Cardiac septum (tissue), 1 donor: ENCODE results near the gene HECTD3. TPM values are rescaled to one million over a fixed set of nuclear protein-coding genes. Genes with fewer than 3 reads are reported as not detected.

Source experiments
- DNase-seq: peaks from one replicate; pipeline ENCODE4 v3.0.0-alpha.2; 2020; ENCODE audit warnings: low spot score
- intact Hi-C: fragments of 100-400 bp; cut with DNase I; formaldehyde crosslinking; loops from one replicate; pipeline ENCODE4 v1.14.0; 2022
- long read RNA-seq: library from polyadenylated mRNA; unstranded; transcript quantifications from one replicate; pipeline ENCODE4 v2.0.0, GENCODE V29; 2021
- total RNA-seq: library from RNA; stranded (reverse); fragmentation: NEBNext Ultra II Directional; extraction: Animal tissue kit (Norgen Biotek cat#: 25700); gene quantifications from one replicate; pipeline ENCODE4 v1.2.1, GENCODE V29; 2021
- donor health status: DM: no; HTN: no; CAD: no.

The HECTD3 gene
- total RNA-seq = 18.4 TPM
- long read RNA-seq, transcript HECTD3-202 (21 exons, 3,610 nt) = major isoform, 12 of 24 reads
- long read RNA-seq, partial matches to known transcripts = 8 of 24 reads
- long read RNA-seq, other reads (novel, unspliced or antisense) = 4 of 24 reads

DNA sequence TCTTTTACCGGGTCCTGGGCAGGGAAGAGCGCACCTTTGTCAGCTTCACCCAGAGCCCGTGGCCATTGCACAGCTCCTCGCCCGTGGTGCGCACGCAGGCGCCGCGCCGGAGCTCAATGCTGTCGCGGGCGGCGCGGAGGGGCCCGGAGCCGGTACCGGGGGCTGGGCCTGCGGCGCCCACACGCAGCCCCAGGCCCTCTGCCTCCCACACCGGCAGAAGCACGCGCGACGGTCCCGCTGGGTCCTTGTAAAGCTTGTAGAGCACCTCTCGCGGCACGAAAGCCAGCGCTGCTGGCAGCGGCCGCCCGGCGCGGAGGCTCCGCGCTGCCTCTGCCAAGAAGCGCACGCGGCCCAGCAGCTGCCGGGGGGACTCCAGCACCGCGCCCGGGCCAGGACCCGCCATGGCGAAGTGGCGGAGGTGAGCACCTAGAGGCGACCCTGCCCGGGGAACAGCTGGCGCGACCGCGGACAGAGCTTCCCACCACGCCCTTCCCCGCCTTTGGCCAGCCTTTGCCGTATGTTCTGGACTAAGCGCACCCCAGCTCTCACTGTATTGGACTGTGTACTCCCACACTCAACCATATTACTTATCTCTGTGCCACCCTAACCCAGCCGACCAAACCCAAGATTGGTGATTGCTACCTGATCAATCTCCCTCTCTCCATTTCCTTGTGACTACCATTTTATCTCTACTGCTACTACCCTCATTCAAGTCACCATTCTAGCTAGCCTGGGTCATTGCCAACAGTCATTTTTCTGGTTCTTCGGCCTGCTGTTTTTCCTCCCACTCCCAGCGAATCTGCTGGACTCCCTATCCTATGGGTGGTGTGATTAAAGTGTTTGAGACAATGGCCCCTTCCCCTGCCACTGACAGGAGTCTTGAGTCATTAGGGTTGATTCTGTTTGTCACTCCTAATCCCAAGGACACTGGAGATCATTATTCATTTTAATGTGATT lies at the start of gene HECTD3:
TSS of gene HECTD3 (minus strand) at position 470 of the 957 bp plus-strand sequence. CDS start at position 403, 67 bp downstream.
- intact Hi-C loops = loop anchor here (1.0 to 10.0 kb wide), 5 partner anchors 25 to 544 kb away; partner anchors contain the start of genes AKR1A1, EIF2B3, PLK3 and RNU5D-1
- DNase-seq = peak; percentile 95

DNA sequence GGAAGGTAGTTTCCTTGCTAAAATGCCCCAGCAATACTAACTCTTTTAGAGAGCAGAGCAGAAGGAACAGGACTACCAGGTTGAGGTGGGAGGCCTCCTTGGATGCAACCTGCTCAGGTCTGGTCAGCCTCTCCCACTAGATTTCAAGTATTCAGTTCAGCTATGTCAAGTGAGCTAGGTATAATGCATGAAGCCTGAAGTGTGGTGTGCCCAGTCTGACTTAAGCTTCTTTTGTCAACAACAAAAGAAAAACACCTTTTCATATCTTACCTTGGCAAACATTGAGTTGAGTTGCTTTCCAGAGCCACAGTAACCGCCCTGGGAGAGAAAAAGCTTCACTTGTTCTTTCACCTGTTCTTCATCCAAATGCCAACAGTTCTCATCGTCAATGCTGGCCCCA lies 48.7 kb upstream of the HECTD3 start:
- intact Hi-C loops = no loop called here
- no peak for DNase-seq

DNA sequence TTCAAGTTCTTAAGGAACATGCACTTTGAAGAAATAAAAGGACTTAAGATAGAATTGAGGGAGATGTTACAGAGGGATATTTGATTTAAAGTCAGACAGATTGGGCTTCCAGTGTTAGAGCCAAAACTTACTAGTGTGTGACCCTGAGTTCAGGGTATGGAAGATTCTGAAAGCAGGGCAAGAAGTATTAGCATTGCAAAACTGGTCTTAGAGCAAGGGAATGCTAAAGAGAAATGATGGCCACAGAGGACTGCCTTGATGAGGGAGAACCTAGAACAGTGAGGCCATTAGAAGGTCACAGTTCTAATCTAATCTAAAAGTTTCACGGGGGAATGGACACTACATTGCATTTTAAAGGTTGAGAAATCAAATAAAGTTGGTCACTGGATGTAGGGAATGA lies 46.4 kb upstream of the HECTD3 start:
- no peak for DNase-seq
- intact Hi-C loops = no loop called here

DNA sequence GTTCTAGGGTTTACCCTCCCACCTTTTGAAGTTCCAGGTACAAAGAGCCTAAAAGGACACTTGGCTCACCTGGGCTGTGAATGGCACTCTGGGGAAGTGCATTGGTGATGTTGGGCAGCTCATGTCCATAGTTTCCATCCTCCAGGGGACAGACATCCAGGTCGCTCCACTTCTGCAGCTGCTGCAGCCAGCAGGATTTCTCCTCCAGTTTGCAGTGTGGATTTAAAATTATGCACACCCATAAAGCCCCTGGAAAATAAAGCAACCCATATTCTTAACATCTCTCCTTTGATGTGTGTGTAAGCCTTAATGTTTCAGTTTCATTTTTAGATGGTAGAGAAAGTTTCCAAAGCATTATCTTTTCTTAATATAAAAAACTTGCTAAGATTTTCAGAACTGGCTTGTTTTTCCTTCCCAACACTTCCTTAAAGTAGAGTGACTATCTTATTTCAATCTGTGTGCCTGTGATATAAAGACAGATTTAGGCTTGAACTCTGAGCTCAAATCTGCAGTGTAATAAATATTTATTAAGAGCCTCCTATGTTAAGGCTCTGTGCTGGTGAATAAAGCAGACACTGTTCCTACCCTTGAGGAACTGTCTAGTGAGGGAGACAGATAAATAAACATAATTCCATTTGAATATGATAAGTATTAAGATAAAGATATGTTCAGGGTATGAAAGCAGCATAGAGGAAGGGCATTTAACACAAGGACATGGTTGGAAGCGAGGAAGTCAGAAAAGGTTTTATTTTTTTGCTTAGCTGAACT lies 40.1 kb upstream of the HECTD3 start:
- DNase-seq = no peak
- intact Hi-C loops = no loop called here

DNA sequence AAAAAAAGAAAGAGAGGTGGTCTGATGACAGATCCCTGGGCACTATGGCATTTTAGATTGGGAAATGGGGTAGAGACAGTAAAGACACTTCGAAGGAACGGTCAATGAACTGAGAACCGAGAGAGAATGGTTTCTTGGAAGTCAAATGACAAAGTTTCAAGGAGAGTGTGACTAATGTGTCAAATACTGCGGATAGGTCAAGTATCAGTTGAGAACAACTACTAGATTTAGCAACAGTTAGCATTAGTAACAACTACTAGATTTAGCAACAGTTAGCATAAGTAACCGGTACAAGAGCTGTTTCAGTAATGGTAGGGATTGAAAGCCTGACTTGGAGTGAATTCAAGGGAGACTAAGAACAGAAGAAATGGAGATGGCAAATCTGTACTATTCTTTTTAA lies 35.9 kb upstream of the HECTD3 start:
- DNase-seq = no peak
- intact Hi-C loops = no loop called here

DNA sequence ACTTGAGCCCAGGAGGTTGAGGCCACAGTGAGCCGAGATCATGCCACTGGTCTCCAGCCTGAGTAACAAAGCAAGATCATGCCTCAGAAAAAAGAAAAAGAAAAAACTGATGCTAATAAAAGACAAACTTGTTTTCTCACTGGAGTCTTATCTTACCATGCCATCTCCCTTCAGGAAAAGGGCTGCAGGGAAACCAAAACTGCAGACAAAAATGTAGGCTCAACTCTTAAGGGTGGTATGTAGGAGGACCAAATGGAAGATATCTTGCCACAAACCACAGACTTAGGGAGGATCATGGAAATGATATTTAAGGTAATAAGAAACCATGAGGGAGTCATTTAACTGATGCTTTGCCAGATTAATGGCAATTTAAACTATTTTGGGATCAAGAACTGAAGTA lies 33.8 kb upstream of the HECTD3 start:
- intact Hi-C loops = no loop called here

DNA sequence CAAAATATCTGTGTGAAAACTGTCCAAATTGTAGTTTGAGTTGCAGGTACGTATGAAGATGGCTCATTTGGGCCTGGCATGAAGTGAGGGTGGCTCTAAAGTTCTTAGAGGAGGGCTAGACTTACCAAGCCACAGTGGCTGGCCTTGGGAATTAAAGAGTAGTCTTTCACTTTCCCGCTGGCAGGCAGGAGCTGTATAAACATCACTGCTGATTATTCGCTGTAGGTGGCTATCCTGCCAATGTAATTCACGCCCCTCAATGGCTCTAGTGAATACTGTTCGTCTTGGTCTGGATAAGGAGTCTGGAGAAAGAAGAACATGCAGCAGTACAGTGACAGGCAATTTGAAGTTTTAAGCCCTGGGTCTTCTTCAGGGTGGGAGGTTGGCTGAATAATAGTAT lies 32.0 kb upstream of the HECTD3 start:
- DNase-seq = no peak
- intact Hi-C loops = no loop called here

More for the DNA sequence above, 33.8 kb upstream of the HECTD3 start:
- no peak for DNase-seq

DNA sequence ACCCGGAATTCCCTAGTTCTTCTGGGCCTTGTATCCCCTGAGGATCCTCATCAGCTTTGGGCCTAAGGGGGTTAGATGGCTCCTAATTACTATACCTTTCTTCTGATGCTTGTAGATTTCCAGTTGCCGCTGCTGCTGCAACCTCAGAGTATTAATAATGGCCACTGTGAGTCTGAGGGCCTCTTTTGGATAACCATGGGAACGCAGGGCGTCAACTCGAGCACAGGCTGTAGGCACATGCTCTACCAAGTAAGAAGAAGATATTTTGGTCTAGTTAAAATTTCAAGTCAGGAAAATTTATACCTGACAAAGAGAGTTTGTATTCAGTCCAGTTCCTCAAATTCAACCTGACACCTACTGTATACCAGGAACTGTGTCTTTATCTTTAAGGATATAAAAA lies 29.2 kb upstream of the HECTD3 start:
- intact Hi-C loops = no loop called here
- no peak for DNase-seq

DNA sequence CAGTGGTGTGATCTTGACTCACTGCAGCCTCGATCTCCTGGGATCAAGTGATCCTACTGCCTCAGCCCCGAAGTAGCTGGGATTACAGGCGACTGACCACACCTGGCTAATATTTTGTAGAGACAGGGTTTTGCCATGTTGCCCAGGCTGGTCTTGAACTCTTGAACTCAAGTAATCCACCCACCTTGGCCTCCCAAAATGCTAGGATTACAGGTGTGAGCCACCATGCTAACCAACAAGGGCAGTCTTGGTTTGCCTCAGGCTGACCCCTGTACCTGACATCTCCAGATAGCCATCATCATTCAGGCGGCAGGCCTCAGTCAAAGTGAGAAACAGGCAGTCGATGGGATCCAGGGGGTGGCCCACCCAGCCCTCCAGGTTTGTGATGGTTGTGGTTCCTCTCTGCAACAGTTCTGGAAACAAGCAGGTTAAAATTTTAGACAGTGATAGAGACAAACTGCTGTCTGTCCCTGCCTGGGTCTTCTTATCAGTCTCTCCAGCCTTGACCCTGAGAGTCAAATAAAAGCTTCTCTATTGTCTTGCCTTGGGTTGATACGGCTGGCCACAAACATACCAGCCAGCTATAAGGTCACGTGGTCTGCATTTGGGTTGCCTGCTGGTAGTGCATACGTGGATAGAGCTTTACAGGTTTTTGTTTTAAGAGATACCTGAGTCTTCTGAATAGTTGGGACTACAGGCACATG lies 27.7 kb upstream of the HECTD3 start:
- no peak for DNase-seq
- intact Hi-C loops = no loop called here

DNA sequence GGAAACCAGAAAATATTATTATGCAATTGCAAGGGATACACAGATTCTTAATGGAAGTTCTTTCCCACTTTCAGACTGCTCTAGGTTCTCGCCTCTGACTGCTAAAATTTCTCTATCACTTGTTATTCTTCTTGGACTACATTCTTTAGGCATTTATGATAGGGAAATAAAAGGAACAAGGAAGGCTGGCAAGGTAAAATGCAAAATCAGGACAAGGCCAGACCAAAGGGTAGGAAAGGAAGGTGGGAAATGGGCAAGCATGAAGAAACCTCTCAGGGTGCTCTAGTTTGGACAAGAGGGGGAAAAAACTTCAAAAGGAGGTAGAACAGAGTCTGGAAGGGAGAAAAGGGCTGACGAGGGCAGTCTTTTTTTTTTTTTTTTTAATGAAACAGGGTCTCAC lies 27.1 kb upstream of the HECTD3 start:
- intact Hi-C loops = no loop called here
- DNase-seq = no peak

DNA sequence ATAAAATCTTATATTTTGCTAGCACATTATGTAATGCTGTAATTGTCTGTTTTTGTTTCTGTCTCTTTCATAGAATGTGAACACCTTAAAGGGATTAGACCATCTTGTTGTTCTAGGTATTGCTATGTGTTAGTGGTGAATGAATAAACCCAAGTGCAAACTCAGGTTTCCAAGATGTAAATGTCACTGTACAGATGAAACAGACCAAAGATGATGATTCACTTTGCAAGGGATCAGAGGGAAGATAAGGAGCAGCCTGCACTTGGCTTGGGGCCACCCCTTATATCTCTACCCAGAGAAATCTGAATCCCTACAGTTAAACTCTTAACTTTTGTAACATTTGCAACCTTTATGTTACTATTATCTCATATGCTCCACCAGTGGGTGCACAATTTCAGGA lies 26.3 kb upstream of the HECTD3 start:
- intact Hi-C loops = no loop called here
- no peak for DNase-seq

DNA sequence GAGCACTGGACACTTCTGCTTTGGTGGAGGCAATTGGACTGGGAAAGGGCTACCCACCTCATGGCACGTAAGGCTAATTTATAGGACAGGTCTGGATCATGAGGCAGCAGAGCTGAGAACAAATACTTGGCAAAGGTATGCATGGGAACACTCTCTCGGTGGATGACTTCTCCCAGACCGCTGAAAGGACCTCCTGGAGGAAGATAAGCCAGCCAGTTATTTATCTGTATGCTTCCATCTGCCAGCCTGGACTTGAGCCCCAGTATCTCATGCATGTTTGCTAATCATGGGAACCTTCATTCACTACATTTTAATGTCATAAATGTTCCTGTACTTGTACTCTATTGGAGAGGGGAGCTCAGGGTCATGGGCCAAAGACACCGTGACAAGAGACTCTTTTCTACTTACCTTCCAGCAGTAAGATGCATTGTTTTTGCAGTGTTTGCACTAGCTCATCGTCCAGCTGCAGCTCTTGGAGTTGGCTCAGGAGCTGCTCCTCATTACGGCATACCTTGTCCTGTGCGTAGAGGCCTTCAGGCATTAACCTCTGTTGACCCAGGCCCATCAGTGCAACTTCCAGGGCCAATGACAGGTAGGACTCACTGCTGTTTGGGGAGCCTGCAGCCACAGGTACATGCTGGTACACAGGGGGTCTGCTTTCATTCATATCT lies 24.6 kb upstream of the HECTD3 start:
- intact Hi-C loops = no loop called here
- no peak for DNase-seq

DNA sequence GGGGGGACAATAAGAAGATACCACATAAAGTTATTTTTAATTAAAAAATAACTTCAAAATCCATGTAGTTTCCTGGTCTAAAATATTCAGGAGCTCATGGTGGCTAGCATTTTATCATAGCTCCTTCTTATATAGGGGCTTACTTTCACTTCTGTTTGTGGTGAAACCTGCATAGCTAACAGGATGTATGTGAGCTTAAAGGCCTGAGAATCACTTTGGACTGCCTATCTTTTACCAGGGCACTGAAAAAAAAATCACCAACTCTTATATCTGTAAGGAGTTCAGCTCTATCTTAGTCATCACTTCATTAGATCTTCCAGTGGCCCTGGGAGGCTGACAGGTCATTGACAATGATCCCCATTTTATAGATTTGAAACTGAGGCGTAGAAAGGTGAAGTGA lies 22.2 kb upstream of the HECTD3 start:
- DNase-seq = no peak
- intact Hi-C loops = no loop called here

DNA sequence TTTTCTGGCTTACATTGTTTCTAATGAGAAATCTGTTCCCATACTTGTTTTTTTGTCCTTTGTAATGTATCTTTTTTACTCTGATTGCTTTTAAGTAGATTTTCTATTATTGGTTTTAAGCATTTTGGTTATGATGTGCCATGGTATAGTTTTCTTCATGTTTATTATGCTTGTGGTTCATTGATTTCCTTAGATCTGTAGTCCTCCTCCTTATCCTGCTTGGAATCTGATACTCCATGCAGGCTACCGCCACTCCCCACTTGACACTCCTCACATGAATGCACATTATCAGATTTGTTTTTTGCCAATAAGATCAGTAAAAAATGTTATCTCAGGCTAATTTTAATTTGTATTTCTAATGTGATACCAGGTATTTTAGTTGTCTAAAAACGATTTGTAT lies 21.7 kb upstream of the HECTD3 start:
- intact Hi-C loops = no loop called here

DNA sequence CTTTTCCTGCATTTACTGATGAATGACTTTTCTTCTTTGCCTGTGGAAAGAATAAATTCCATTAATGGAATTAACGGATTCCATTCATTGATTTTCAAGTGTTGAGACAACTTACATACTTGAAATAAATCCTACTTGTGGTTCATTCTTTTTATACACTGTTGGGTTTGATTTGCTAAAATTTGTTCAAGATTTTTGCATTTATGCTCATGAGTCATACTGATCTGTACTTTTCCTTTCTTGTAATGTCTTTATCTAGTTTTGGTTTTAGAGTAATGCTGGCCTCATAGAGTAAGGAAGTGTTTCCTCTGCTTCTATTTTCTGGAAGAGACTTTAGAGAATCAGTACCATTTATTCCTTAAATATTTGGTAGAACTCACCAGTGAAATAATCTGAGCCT lies 15.3 kb upstream of the HECTD3 start:
- no peak for DNase-seq
- intact Hi-C loops = no loop called here

More for the DNA sequence above, 21.7 kb upstream of the HECTD3 start:
- no peak for DNase-seq

DNA sequence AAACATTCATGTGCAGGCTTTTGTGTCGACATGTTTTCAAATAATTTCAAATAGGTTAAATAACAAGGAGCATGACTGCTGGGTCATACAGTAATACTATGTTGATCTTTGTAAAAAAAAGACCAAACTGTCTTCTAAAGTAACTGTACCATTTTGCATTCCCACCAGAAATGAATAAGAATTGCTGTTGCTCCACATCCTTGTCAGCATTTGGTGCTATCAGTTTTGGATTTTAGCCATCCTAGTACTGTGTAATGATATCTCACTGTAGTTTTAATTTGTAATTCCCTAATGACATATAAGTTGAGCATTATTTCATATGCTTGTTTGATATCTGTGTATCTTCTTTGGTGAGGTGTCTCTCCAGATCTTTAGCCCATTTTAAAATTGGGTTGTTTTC lies 12.5 kb upstream of the HECTD3 start:
- no peak for DNase-seq
- intact Hi-C loops = no loop called here

DNA sequence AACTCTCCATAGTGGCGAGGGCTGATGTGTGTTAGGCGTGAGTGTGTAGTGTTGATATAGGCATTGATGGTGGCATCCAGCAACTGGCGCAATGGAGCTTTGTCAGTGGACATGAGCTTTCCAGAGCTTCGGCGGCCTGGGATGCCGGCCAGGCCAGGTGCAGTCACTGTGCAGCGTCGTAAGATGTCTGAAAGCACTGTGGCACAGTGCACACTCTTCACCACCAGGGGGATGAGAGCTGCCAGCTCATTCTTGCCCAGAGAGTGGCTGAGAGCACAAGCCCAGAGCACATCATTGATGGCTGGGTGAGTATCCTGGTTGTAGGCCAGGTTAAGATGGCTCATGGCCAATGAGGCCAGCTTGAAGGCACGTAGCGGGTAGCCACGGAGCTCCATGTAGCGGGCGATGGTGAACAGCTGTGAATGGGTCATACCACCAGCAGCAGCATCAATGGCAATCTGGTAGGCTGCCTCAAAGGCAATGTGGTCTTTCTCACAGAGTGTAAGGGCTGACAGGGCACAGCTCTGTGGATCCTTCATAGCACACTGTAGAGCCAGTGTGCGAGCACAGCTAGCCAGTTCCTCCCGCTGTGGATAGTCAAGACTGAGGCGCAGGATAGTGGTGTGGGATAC lies 7.6 kb upstream of the HECTD3 start:
- DNase-seq = no peak
- intact Hi-C loops = loop anchor here (10.0 kb wide), 1 partner anchor 536 kb away; the partner anchor contains the start of gene AKR1A1

DNA sequence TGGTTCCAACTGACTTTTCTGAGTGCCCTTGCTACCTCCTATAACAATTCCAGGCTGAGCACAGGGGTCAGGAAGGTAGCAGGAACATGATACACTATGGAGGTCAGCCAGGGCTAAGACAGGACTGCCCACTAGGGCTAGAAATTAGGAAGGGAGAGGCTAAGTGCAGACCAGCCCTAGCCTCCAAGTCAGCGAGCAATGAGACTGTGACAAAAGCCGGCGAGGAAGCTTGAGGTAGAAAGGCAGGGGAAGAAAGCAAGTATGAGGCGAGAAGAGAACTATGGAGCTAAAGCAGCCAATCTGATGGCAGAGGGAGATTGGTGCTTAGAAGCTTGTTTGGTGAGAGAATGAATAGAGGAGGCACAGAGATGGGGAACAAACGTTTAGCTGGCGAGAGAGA lies 5.6 kb upstream of the HECTD3 start:
- no peak for DNase-seq
- intact Hi-C loops = loop anchor here (10.0 kb wide), 1 partner anchor 538 kb away; the partner anchor contains the start of gene AKR1A1
